ENCODE measurements around the gene GRIP1. TPM values are rescaled to one million over a fixed set of nuclear protein-coding genes. Genes with fewer than 3 reads are reported as not detected.

Gene GRIP1
- total and polyA plus RNA-seq, 2 experiments from 2014 or later = 5.1 to 13.7 TPM

- no peaks in the 10 kb centered on the region for H3K36me3 ChIP-seq (ENCODE audit: insufficient read depth)
- DNase-seq (ENCODE audit: low spot score) (no peak), ATAC-seq (no peak)
- Mint-ChIP-seq H3K27ac (no peak overlapping the region), H3K9me3 (no peaks in the 10 kb centered on the region), H3K27me3 (ENCODE audit: insufficient read depth, low read depth, poor library complexity) (no peaks in the 10 kb centered on the region), H3K4me3 (no peak overlapping the region), H3K4me1 (peaks cover 24% of the 10 kb centered on the region), H3K36me3 (ENCODE audit: low read depth) (no peaks in the 10 kb centered on the region)
- H4K20me1 ChIP-seq (replicated peaks; ENCODE audit: insufficient read depth) = no peaks in the 10 kb centered on the region
- H3K27me3 ChIP-seq (ENCODE audit: insufficient read depth) = no peaks in the 10 kb centered on the region
- H3K9me2 ChIP-seq (ENCODE audit: insufficient read depth) = no peaks in the 10 kb centered on the region
- no peaks in the 10 kb centered on the region for H3K79me2 ChIP-seq (replicated peaks; ENCODE audit: insufficient read depth)
- H3F3A ChIP-seq (replicated peaks; ENCODE audit: low read depth) = no peaks in the 10 kb centered on the region
- H3K27ac ChIP-seq (ENCODE audit: low read depth) = no peak overlapping the region
- peaks cover 25% of the 10 kb centered on the region for H3K4me1 ChIP-seq (ENCODE audit: insufficient read depth)
- no peak for TF ChIP-seq CTCF (conservative IDR thresholded peaks at IDR 0.05; ENCODE audit: low read depth in 2 of 2)
- no peak for TF ChIP-seq ZNF331 (CRISPR knock-in tag; IDR thresholded peaks at IDR 0.05; ENCODE audit: low read depth)
- TF ChIP-seq NANOG (IDR thresholded peaks at IDR 0.05; ENCODE audit: borderline replicate concordance) = no peak
- TF ChIP-seq EZH2 (IDR thresholded peaks at IDR 0.05; ENCODE audit: low read depth, unreplicated experiment) = no peak
- TF ChIP-seq ETS1 (IDR thresholded peaks at IDR 0.05) = no peak
- no peak for TF ChIP-seq ZNF462 (CRISPR knock-in tag; IDR thresholded peaks at IDR 0.05)
- no peak for TF ChIP-seq EZH2phosphoT487 (IDR thresholded peaks at IDR 0.05; ENCODE audit: unreplicated experiment)
- H2AFZ ChIP-seq = no peak overlapping the region
- H3K4me2 ChIP-seq = no peak overlapping the region
- no peak overlapping the region for H3K4me3 ChIP-seq
Measured at GRCh38 chr12:66607147-66607546, 71.7 kb downstream of the GRIP1 start.
